ENCODE data around the gene PGM2L1. TPM values are rescaled to one million over a fixed set of nuclear protein-coding genes. Genes with fewer than 3 reads are reported as not detected.

PGM2L1 gene
- total RNA-seq, 3 donors from 2014 or later: 8.3 to 12.2 (median 12.0) TPM

GRCh38 chr11:74355626-74356025 is 42.6 kb downstream of the PGM2L1 start:
- Histone ChIP-seq H3K9me3 (no peaks in the 10 kb centered on the region), H3K4me3 (no peak overlapping the region), H3K4me1 (ENCODE audit: low read depth) (no peaks in the 10 kb centered on the region), H3K36me3 (ENCODE audit: low read depth) (no peaks in the 10 kb centered on the region)
- TF ChIP-seq CTCF (IDR thresholded peaks at IDR 0.05): no peak
- intact Hi-C loops (cut with DNase I, micrococcal nuclease): no loop called here
- no peak for ATAC-seq
- no peak for DNase-seq

GRCh38 chr11:74354036-74354435 is 44.2 kb downstream of the PGM2L1 start:
- no peak for DNase-seq
- ATAC-seq: no peak
- H3K36me3 ChIP-seq (ENCODE audit: low read depth): no peaks in the 10 kb centered on the region
- no peaks in the 10 kb centered on the region for H3K9me3 ChIP-seq
- TF ChIP-seq CTCF (IDR thresholded peaks at IDR 0.05): no peak
- intact Hi-C loops (cut with DNase I, micrococcal nuclease): no loop called here
- no peak overlapping the region for H3K4me3 ChIP-seq
- H3K4me1 ChIP-seq (ENCODE audit: low read depth): no peaks in the 10 kb centered on the region

GRCh38 chr11:74347381-74347780 is 50.9 kb downstream of the PGM2L1 start:
- H3K4me1 ChIP-seq (ENCODE audit: low read depth): no peaks in the 10 kb centered on the region
- no peak for ATAC-seq
- DNase-seq: no peak
- no peaks in the 10 kb centered on the region for H3K9me3 ChIP-seq
- no peak for TF ChIP-seq CTCF (IDR thresholded peaks at IDR 0.05)
- intact Hi-C loops (cut with DNase I, micrococcal nuclease): no loop called here
- H3K4me3 ChIP-seq: no peak overlapping the region
- H3K36me3 ChIP-seq (ENCODE audit: low read depth): no peaks in the 10 kb centered on the region

GRCh38 chr11:74345420-74345819 is 52.8 kb downstream of the PGM2L1 start:
- intact Hi-C loops (cut with DNase I, micrococcal nuclease): no loop called here
- Histone ChIP-seq H3K36me3 (ENCODE audit: low read depth) (no peaks in the 10 kb centered on the region), H3K9me3 (no peaks in the 10 kb centered on the region), H3K4me1 (ENCODE audit: low read depth) (no peaks in the 10 kb centered on the region), H3K4me3 (no peak overlapping the region)
- no peak for ATAC-seq
- DNase-seq: no peak
- TF ChIP-seq CTCF (IDR thresholded peaks at IDR 0.05): no peak

GRCh38 chr11:74341921-74342320 is 56.3 kb downstream of the PGM2L1 start:
- Histone ChIP-seq H3K9me3 (no peaks in the 10 kb centered on the region), H3K4me1 (ENCODE audit: low read depth) (peaks cover 5% of the 10 kb centered on the region), H3K4me3 (no peak overlapping the region), H3K36me3 (ENCODE audit: low read depth) (no peaks in the 10 kb centered on the region)
- TF ChIP-seq CTCF (IDR thresholded peaks at IDR 0.05): no peak
- intact Hi-C loops (cut with DNase I, micrococcal nuclease): no loop called here
- no peak for DNase-seq
- no peak for ATAC-seq

- intact Hi-C loops (cut with DNase I, micrococcal nuclease): no loop called here
- Histone ChIP-seq H3K36me3 (ENCODE audit: low read depth) (no peaks in the 10 kb centered on the region), H3K4me1 (ENCODE audit: low read depth) (peaks cover 5% of the 10 kb centered on the region), H3K4me3 (no peak overlapping the region), H3K9me3 (no peaks in the 10 kb centered on the region)
- ATAC-seq (peak; percentile 63), DNase-seq (no peak)
- TF ChIP-seq CTCF (IDR thresholded peaks at IDR 0.05): no peak
Measured at GRCh38 chr11:74339619-74340018, 58.6 kb downstream of the PGM2L1 start.

Measured in mucosa of descending colon (tissue), 3 donors.